SH-SY5Y (cell line): ENCODE results near the gene GAPVD1.

Experiments used
- GATA2 ChIP-seq: IDR thresholded peaks from 2 replicates; pipeline ENCODE4 v1.6.1; 2011; ENCODE audit warnings: mild to moderate bottlenecking, low read depth, low read length
- GATA3 ChIP-seq: IDR thresholded peaks from 2 replicates; pipeline ENCODE4 v1.6.1; 2011; ENCODE audit warnings: low read depth, mild to moderate bottlenecking, low read length, moderate library complexity

GAPVD1 gene

DNA sequence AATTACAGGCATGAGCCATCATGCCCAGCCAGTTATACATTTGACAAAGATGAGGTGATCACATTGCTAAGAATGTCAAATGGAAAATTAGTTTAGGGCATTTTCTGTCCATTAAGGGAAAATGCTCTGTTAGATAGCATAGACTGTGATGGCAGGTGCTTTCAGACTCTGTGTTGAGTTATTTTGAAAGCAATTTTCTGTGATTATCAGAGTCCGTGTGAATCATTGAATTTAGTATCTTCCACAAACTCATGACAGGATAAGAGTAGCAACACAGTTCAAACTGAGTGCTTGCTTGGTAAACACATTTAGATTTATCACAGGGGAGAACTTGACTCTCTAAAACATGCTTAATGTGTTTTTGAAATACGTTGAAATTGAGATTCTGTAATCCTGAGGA is 69.0 kb downstream of the GAPVD1 start:
- TF ChIP-seq GATA2 = no peak
- TF ChIP-seq GATA3 = no peak

GRCh38 chr9:125332527-125332926 is 70.9 kb downstream of the GAPVD1 start:
- no peak for TF ChIP-seq GATA2
- no peak for TF ChIP-seq GATA3

DNA sequence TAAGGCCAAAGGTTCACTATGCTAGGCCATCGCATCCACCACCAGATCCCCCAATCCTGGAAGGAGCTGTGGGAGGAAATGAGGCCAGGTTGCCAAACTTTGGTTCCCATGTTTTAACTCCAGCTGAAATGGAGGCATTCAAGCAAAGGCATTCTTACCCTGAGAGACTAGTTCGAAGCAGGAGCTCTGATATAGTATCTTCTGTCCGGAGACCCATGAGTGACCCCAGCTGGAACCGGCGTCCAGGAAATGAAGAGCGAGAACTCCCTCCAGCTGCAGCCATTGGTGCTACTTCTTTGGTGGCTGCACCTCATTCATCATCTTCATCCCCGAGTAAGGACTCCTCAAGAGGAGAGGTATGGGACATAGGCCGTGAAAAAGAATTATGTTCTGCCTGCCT is 75.6 kb downstream of the GAPVD1 start:
- TF ChIP-seq GATA3 (no peak), GATA2 (no peak)

DNA sequence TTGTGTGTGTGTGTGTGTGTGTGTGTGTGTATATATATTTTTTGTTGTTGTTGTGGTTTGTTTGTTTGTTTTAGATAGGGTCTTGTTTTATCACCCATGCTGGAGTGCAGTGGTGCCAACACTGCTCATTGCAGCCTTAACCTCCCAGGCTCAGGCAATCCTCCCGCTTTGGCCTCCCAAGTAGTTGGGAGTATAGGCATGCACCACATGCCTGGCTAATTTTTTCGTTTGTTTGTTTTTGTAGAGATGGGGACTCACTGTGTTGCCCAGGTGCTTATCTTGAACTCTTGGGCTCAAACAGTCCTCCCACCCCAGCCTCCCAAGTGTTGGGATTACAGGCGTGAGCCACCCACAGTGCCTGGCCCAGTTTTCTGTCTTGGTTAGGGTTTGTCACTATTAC is 77.3 kb downstream of the GAPVD1 start:
- no peak for TF ChIP-seq GATA2
- TF ChIP-seq GATA3 = no peak

DNA sequence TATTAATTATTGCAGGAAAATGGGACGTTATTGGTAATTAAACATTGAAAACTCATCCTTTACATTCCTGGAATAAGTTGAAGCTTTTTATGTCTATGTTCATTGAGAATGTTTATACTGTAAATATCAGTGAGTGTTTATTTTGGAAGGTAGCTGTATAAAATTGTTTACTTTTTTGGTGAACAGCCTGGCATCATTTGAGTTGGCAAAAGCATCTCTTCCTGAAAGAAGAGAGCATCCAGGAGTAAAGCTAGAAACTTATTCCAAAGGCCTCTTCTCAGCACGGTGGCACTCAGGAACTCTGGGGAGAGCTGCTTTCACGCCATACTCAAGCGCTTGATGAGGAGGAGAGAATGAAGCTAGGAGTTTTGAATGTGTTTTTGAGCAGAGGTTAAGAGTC is 79.9 kb downstream of the GAPVD1 start:
- TF ChIP-seq GATA3 (no peak), GATA2 (no peak)

GRCh38 chr9:125343518-125344275 is 82.1 kb downstream of the GAPVD1 start:
- TF ChIP-seq GATA3 (0 out of 2 replicates have a peak, but pooled peaks have one; percentile 22), GATA2 (no peak)

- TF ChIP-seq GATA3 = no peak
- TF ChIP-seq GATA2 = no peak
Observed at GRCh38 chr9:125346080-125346732, 84.6 kb downstream of the GAPVD1 start.

GRCh38 chr9:125355601-125356000 is 94.0 kb downstream of the GAPVD1 start:
- TF ChIP-seq GATA3 (no peak), GATA2 (no peak)

DNA sequence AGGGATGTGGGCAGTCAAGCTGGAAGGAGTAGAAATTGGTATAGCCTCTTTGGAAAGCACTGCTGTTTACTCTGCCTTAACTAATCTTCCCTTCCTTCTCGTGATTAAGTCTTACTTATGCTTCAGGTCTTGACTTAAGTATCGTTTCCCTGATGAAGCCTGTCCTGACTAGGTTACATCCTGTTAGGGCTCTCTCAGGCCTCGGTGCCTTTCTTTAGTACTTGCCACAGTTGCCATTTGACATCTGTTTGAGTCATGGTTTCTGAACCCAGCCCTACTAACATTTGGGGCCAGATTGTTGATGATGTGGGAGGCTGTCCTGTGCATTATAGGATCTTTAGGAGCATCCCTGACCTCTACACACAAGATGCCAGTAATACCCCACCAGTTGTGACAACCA is 94.4 kb downstream of the GAPVD1 start:
- TF ChIP-seq GATA2 (no peak), GATA3 (no peak)

- TF ChIP-seq GATA3 (no peak), GATA2 (no peak)
Observed at GRCh38 chr9:125359011-125359410, 97.4 kb downstream of the GAPVD1 start.

GRCh38 chr9:125360601-125361000 is 99.0 kb downstream of the GAPVD1 start:
- TF ChIP-seq GATA3 (no peak), GATA2 (no peak)

GRCh38 chr9:125361837-125362531 is 100.4 kb downstream of the GAPVD1 start:
- no peak for TF ChIP-seq GATA3
- TF ChIP-seq GATA2 = no peak

GRCh38 chr9:125366676-125367075 is 105.0 kb downstream of the GAPVD1 start:
- no peak for TF ChIP-seq GATA3
- no peak for TF ChIP-seq GATA2

GRCh38 chr9:125370786-125371185 is 109.2 kb downstream of the GAPVD1 start:
- no peak for TF ChIP-seq GATA2
- TF ChIP-seq GATA3 = no peak
